HUES64 (cell line): ENCODE measurements around the gene CAMK2B.

Experiments used
- H3K27ac ChIP-seq: 2 replicates; pipeline ENCODE4 v1.7.0; 2013; ENCODE audit warnings: low read depth, low read length, inconsistent platforms
- H3K27me3 ChIP-seq: 2 replicates; pipeline ENCODE4 v1.6.1; 2013; ENCODE audit warnings: mild to moderate bottlenecking, low read length; ENCODE audit not compliant: insufficient read depth
- H3K36me3 ChIP-seq: 2 replicates; pipeline ENCODE4 v1.6.1; 2013; ENCODE audit warnings: mild to moderate bottlenecking, low read length; ENCODE audit not compliant: insufficient read depth
- H3K4me1 ChIP-seq: 2 replicates; pipeline ENCODE4 v1.6.1; 2013; ENCODE audit warnings: mild to moderate bottlenecking, low read length, moderate library complexity; ENCODE audit not compliant: insufficient read depth
- H3K4me3 ChIP-seq: 2 replicates; pipeline ENCODE4 v1.5.1; 2013; ENCODE audit warnings: mild to moderate bottlenecking, low read length, moderate library complexity
- H3K9ac ChIP-seq: 2 replicates; pipeline ENCODE4 v1.6.1; 2013; ENCODE audit warnings: mild to moderate bottlenecking, low read depth, low read length
- H3K9me3 ChIP-seq: 2 replicates; pipeline ENCODE4 v1.6.1; 2013; ENCODE audit warnings: low read depth, low read length; ENCODE audit not compliant: insufficient read depth
- WGBS: fragments of 150-250, 120-280 bp; methylation state at CpG from one replicate; pipeline ENCODE4 v1.1.7; 2013; ENCODE audit warnings: missing lambda C conversion rate; 5-methylcytosine and 5-hydroxymethylcytosine counted together

CAMK2B gene

DNA sequence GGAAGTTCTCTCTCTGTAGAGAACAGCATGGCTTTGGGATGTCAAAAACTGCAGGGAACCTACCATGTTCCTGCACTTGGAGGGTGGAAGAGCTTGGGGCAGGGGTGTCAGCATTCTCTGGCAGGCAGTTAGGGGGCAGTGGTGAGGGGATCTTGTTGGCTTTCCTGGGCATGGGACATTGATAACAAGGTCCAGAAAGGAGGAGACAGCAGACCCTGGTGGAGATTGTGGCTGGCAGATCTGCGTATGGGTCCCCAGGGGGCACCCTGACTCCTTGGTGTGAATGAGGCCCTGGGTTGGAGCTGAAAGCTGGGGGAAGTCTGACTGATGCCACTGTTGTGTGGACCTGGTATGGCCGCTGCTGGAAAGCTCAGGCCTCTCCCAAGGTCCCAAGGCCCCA lies 22.9 kb upstream of the CAMK2B start:
- Histone ChIP-seq H3K36me3 (no peaks in the 10 kb centered on the region), H3K27ac (no peak overlapping the region), H3K27me3 (0 out of 2 replicates have a peak, but pooled peaks cover 7% of the 10 kb centered on the region), H3K4me3 (no peak overlapping the region), H3K9ac (no peak overlapping the region), H3K9me3 (no peaks in the 10 kb centered on the region; the same call in 1 of the 2 replicates), H3K4me1 (no peaks in the 10 kb centered on the region)
- 88% methylated on average over 2 of the region's 2 CpGs for WGBS

DNA sequence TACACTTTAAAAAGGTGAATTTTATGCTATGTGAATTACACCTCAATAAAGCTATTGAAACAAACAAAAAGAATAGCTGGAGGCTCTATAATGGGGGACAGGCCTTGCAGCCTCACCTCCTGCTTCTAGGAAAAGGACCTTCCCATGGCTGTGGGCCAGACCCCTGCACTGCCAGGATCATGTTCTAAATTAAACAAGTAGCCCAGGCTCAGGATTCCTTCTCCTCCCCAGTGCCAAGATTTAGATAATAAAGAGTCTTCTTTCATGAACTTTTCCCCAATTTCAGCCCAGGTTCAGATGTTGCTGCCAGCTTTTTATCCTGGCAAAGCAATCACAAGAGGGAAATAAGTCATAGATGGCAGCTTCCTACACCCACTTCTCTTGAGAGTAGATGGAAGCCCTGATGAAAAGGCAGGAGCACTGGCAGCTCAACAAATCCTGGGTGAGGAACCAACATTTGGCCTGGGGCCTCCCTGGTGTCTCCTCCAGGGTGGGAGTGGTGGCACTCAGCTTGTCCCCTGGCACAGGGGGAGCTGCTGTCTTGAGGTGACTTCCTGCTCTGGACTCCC lies 22.2 kb upstream of the CAMK2B start:
- Histone ChIP-seq H3K9me3 (no peaks in the 10 kb centered on the region; the same call in 1 of the 2 replicates), H3K27me3 (0 out of 2 replicates have a peak, but pooled peaks cover 7% of the 10 kb centered on the region), H3K4me3 (no peak overlapping the region), H3K36me3 (no peaks in the 10 kb centered on the region), H3K9ac (no peak overlapping the region), H3K4me1 (no peaks in the 10 kb centered on the region), H3K27ac (no peak overlapping the region)

DNA sequence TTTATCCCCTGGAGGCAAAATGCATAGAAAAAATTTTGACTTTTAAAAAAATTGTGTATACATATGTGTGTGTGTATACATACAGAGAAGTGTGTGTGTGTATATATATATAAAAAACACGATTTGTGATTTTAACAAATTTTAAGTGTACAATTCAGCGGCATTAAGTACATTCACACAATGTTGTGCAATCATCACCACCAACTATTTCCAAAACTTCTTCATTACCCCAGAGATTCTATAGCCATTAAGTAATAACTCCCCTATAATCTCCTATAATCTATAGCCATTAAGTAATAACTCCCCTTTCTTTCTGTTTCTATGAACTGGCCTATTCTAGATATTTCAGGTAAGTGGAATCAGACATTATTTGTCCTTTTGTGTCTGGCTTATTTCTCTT lies 20.7 kb upstream of the CAMK2B start:
- H3K9ac ChIP-seq: no peak overlapping the region
- H3K27ac ChIP-seq: no peak overlapping the region
- no peaks in the 10 kb centered on the region for H3K4me1 ChIP-seq
- 0 out of 2 replicates have a peak, but pooled peaks cover 7% of the 10 kb centered on the region for H3K27me3 ChIP-seq
- no peaks in the 10 kb centered on the region; the same call in 1 of the 2 replicates for H3K9me3 ChIP-seq
- no peaks in the 10 kb centered on the region for H3K36me3 ChIP-seq
- H3K4me3 ChIP-seq: no peak overlapping the region
- WGBS: 85% methylated on average over 2 of the region's 2 CpGs

DNA sequence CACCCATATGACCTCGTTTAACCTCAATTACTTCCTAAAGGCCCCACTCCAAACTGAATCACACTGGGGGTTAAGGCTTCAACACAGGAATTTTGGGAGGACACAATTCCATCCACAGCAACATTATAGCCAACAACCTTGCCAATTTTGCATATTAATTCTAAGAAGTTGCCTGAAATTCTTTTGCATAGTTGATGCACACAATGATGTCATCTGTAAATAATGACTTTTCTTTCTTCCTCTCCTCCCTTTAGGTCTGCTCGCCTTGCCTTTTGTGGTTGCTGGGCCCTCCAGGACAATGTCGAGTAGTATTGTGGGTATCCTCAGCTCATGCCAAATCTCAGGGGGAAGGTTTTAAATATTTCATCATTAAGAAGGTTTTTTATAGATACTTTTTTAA lies 16.0 kb upstream of the CAMK2B start:
- no peaks in the 10 kb centered on the region for H3K36me3 ChIP-seq
- no peak overlapping the region for H3K9ac ChIP-seq
- 0 out of 2 replicates have a peak, but pooled peaks cover 7% of the 10 kb centered on the region for H3K27me3 ChIP-seq
- H3K27ac ChIP-seq: no peak overlapping the region
- WGBS: 93% methylated on average over 2 of the region's 3 CpGs
- H3K9me3 ChIP-seq: no peaks in the 10 kb centered on the region; the same call in 1 of the 2 replicates
- no peaks in the 10 kb centered on the region for H3K4me1 ChIP-seq
- H3K4me3 ChIP-seq: no peak overlapping the region

DNA sequence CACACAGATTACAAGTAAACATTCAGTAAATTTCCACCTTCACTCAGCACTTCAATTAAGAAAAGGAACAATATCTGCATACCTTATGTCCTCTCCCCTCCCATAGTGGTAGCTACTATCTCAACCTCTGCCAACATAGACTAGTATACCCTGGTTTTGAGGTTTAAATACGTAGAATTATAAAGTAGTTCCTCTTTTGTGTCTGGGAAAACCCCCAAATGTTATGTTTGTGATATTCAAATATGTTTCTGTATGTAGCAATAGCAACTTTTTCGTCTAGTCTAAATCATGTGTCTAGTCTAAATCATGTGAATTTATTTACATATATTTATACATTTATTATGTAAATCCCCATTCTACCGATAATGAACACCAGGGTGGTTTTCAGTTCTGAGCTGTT lies 13.2 kb upstream of the CAMK2B start:
- Histone ChIP-seq H3K27me3 (no peaks in the 10 kb centered on the region), H3K9me3 (no peaks in the 10 kb centered on the region; the same call in 1 of the 2 replicates), H3K36me3 (no peaks in the 10 kb centered on the region), H3K4me3 (no peak overlapping the region), H3K4me1 (peaks cover 4% of the 10 kb centered on the region; the same call in 1 of the 2 replicates), H3K9ac (no peak overlapping the region), H3K27ac (no peak overlapping the region)
- WGBS: 98% methylated on average over 3 of the region's 3 CpGs

DNA sequence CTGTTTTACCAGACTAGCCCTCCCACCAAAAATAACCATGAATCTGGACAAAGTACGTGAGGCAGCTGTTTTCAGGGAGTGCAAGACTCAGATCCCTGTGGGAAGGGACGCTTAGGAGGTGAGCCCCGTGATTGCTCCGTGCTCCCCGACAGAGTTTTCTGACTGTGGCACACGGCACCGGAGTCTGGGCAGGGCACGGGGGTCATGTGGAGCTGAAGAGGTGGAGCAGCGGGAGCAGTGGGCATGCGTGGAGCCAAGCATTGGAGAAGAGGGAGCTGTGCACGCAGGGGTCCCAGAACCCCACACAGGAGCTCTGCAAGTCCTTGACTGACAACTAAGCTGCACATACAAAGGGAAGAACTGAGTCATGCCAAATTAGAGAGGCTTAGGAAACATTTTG lies 11.1 kb upstream of the CAMK2B start:
- Histone ChIP-seq H3K9ac (no peak overlapping the region), H3K4me1 (peaks cover 4% of the 10 kb centered on the region; the same call in 1 of the 2 replicates), H3K36me3 (no peaks in the 10 kb centered on the region), H3K9me3 (no peaks in the 10 kb centered on the region), H3K4me3 (no peak overlapping the region), H3K27me3 (no peaks in the 10 kb centered on the region), H3K27ac (no peak overlapping the region)
- WGBS: 92% methylated on average over 11 of the region's 11 CpGs

DNA sequence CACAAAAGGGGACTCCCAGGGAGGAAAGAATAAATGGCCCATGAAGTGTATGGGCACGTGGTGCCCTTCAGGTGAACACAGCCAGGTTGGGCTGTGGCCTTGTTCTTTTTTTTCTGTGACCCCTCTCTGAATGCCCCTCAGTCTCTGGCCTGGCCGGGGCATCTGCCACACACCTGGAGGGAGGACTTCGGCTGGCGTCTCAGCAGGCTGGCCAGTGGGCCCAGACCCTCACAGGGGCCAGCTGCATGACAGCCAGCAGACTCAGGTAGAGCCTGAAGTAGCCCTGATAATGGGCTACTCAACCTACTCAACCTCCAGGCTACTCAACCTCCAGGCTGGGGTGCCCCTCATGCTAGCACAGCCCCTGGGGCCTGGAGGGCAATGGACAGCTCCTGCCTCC lies 9.8 kb upstream of the CAMK2B start:
- H3K4me1 ChIP-seq: peaks cover 4% of the 10 kb centered on the region; the same call in 1 of the 2 replicates
- no peak overlapping the region for H3K27ac ChIP-seq
- H3K9me3 ChIP-seq: no peaks in the 10 kb centered on the region
- H3K4me3 ChIP-seq: no peak overlapping the region
- H3K9ac ChIP-seq: no peak overlapping the region
- no peaks in the 10 kb centered on the region for H3K27me3 ChIP-seq
- no peaks in the 10 kb centered on the region for H3K36me3 ChIP-seq
- 97% methylated on average over 4 of the region's 4 CpGs for WGBS

DNA sequence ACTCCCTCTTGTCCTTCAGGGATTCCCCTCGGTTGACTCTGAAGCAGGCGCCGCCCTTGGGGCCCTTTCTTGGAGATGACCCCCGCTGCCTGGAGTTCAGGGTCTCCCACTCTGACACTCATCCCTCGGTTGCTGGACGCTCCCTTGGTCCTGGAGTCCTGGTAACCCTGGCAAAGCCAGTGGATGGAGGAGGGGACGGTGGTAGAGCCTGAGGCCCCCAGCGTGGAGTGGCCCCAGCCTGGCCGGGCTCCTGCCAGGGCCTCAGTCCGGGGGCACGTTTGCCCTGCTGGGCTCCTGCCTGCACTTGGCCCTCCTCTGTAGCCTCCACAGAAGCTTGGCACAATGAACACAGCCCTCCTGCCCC lies 9.3 kb upstream of the CAMK2B start:
- Histone ChIP-seq H3K4me3 (no peak overlapping the region), H3K27ac (no peak overlapping the region), H3K9ac (no peak overlapping the region), H3K9me3 (no peaks in the 10 kb centered on the region), H3K36me3 (no peaks in the 10 kb centered on the region), H3K27me3 (no peaks in the 10 kb centered on the region), H3K4me1 (peaks cover 4% of the 10 kb centered on the region; the same call in 1 of the 2 replicates)
- WGBS: 90% methylated on average over 11 of the region's 11 CpGs

DNA sequence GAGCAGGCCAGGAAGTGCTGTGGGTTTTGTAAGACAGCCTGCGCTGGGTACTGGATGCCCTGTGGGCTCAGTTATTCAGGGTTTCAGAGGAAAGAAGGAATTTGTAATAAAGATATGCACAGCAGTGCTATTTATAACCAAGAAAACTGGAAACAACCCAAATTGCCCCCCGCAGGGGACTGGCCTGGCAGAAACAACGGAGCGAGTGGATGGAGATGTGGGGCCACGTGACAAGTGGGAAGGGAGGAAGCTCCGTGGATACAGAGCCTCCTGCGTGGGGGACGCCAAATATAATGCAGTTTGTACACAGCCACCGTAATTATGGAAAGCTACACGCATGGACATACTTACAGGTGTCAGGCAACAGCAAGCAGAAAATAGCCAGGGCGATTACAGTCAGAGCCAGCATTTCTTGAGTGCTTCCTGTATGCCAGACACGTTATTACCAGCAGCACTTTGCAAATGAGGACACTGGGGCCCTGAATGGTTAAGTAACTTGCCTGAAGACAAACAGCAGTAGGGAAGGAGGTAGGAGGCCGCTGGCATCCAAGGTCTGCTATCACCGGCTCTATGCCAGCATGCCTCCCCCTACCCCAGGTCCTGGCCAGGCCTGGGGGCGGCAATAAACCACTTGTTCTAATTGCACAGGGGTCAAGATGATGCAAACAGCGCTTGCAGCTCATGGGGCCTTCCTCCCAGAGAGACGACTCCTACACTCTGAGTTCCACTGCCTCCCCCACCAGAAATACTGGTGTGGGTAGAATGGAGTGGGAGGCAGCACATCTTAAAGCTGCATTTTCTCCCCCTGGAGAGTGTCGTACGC lies 8.7 kb upstream of the CAMK2B start:
- no peak overlapping the region for H3K9ac ChIP-seq
- H3K4me1 ChIP-seq: peaks cover 4% of the 10 kb centered on the region; the same call in 1 of the 2 replicates
- no peaks in the 10 kb centered on the region for H3K27me3 ChIP-seq
- H3K4me3 ChIP-seq: no peak overlapping the region
- no peaks in the 10 kb centered on the region for H3K9me3 ChIP-seq
- 82% methylated on average over 19 of the region's 19 CpGs for whole genome bisulfite sequencing
- H3K27ac ChIP-seq: no peak overlapping the region
- H3K36me3 ChIP-seq: no peaks in the 10 kb centered on the region

DNA sequence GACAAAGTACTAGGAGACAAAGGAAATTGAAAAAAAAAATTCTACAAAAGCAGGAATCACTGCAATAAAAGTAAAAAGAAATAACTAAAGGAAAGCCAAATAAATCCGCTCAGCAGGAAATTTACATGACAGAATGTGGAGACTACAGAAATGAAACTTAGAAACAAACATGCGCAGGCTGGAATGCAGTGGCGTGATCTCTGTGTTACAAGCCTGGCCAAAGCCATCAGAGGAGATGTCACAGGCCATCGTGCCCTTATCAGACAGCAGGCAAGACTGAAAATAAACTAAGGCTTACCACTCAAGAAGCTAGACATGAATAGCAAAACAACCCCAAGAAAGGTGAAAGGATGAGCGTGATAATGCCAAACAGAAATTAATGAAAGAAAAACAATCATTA lies 6.3 kb upstream of the CAMK2B start:
- H3K4me3 ChIP-seq: no peak overlapping the region
- 87% methylated on average over 4 of the region's 5 CpGs for WGBS
- no peaks in the 10 kb centered on the region for H3K9me3 ChIP-seq
- peaks cover 20% of the 10 kb centered on the region for H3K27me3 ChIP-seq
- no peak overlapping the region for H3K27ac ChIP-seq
- H3K9ac ChIP-seq: no peak overlapping the region
- no peaks in the 10 kb centered on the region for H3K36me3 ChIP-seq
- H3K4me1 ChIP-seq: peaks cover 4% of the 10 kb centered on the region; the same call in 1 of the 2 replicates

DNA sequence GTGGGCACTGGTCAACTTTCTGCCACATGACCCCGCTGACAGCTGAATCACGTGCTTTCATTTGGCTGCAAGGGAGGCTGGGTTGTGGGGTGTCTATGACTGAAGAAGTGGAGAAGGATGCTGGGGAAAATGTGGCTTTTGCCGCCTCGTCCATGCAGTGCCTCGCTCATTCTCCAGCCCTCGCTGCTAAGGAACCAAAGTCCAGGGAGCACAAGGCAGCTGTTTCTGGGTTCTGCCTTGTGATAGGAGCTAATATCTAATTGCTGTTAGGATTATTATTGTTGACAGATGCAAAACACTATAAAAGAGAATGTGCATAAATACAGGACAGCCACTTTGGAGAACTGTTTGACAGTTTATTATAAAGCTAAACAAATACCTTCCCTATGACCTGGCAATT lies 4.9 kb upstream of the CAMK2B start:
- Histone ChIP-seq H3K36me3 (no peaks in the 10 kb centered on the region), H3K9me3 (no peaks in the 10 kb centered on the region), H3K4me3 (no peak overlapping the region), H3K27me3 (peaks cover 34% of the 10 kb centered on the region), H3K27ac (no peak overlapping the region), H3K9ac (no peak overlapping the region), H3K4me1 (no peaks in the 10 kb centered on the region)
- WGBS: 86% methylated on average over 6 of the region's 6 CpGs
